Measurements from ENCODE around the gene SVBP. TPM values are rescaled to one million over a fixed set of nuclear protein-coding genes. Genes with fewer than 3 reads are reported as not detected.

The SVBP gene
- total RNA-seq, 2 donors from 2014 or later = 10.2 to 20.9 TPM

DNA sequence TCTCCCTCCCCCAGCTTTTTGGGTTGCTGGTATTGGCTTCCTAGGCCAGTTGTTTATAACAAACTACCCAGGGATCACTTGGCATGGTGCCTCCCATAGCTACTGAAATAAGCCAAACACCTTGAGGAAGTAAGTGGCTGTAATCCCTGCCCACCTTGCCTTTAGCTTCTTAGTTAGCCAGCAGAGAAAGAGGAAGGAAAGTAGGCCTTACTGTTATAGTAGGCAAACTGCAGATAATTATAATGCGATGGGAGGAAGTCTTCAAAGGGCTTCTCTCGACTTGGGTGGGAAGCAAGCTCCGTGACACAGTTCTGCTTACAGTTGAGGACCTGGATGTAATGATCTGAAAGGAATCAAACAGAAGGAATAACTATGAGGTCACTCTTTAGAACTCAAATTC is 58.6 kb downstream of the SVBP start:
- H3K27ac ChIP-seq = no peak overlapping the region
- H3K36me3 ChIP-seq = peaks cover 44% of the 10 kb centered on the region

DNA sequence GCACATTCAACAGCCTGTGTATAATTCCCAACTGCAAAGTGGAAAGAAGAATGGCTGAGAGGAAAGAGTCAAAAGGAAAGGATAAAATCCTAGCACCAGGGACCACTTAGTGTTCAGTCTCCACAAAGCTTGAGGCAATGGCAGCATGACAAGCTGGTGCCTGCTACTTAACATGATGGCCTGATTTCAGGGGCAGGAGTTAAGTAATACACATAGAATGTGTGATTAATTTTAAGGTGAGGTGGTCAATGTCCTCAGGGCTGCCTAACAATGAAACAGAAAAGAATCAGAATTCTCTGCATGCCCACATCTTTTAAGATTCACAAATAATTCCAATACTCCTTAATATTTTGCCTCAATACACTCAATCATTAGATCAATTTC is 59.3 kb downstream of the SVBP start:
- no peak for ATAC-seq (ENCODE audit: insufficient number of reproducible peaks, low FRiP score, low read depth)
- no peak overlapping the region for H3K27ac ChIP-seq
- H3K4me3 ChIP-seq = no peak overlapping the region
- peaks cover 49% of the 10 kb centered on the region for H3K36me3 ChIP-seq
- H3K4me1 ChIP-seq (ENCODE audit: control insufficient read depth in 1 of 2, low read depth in 2 of 2) = no peaks in the 10 kb centered on the region
- H3K9me3 ChIP-seq = no peaks in the 10 kb centered on the region
- DNase-seq (ENCODE audit: low spot score) = no peak
- H3K27me3 ChIP-seq (replicated peaks; ENCODE audit: insufficient read depth) = no peaks in the 10 kb centered on the region
- TF ChIP-seq, protein P1, sequence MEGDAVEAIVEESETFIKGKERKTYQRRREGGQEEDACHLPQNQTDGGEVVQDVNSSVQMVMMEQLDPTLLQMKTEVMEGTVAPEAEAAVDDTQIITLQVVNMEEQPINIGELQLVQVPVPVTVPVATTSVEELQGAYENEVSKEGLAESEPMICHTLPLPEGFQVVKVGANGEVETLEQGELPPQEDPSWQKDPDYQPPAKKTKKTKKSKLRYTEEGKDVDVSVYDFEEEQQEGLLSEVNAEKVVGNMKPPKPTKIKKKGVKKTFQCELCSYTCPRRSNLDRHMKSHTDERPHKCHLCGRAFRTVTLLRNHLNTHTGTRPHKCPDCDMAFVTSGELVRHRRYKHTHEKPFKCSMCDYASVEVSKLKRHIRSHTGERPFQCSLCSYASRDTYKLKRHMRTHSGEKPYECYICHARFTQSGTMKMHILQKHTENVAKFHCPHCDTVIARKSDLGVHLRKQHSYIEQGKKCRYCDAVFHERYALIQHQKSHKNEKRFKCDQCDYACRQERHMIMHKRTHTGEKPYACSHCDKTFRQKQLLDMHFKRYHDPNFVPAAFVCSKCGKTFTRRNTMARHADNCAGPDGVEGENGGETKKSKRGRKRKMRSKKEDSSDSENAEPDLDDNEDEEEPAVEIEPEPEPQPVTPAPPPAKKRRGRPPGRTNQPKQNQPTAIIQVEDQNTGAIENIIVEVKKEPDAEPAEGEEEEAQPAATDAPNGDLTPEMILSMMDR (IDR thresholded peaks at IDR 0.05) = no peak

More for the DNA sequence above, 58.6 kb downstream of the SVBP start:
- H3K27me3 ChIP-seq (replicated peaks; ENCODE audit: insufficient read depth) = no peaks in the 10 kb centered on the region
- H3K9me3 ChIP-seq = no peaks in the 10 kb centered on the region
- DNase-seq (ENCODE audit: low spot score) = no peak
- no peak overlapping the region for H3K4me3 ChIP-seq
- ATAC-seq (ENCODE audit: insufficient number of reproducible peaks, low FRiP score, low read depth) = no peak
- TF ChIP-seq, protein P1 (IDR thresholded peaks at IDR 0.05) = no peak
- peaks cover 0 to 3% of the 10 kb centered on the region in 2 donors for H3K4me1 ChIP-seq (ENCODE audit: control insufficient read depth in 1 of 2, low read depth in 2 of 2)

Other genes with a start within 250 kb of the SVBP start
- gene PPIH, start 159.0 kb downstream of the SVBP start, total RNA-seq = 10 to 100 TPM; 12.0 to 38.0 TPM
- gene YBX1, start 135.0 kb downstream of the SVBP start, total RNA-seq = 100 to 1,000 TPM; 301 to 392 TPM
- gene CLDN19, start 77.2 kb downstream of the SVBP start, total RNA-seq = under 1 TPM; 0.14 to 0.49 TPM
- 10 to 100 TPM; 42.9 to 47.6 TPM for gene P3H1, start 50.4 kb downstream of the SVBP start, total RNA-seq
- gene C1orf50, start 50.1 kb downstream of the SVBP start, total RNA-seq = 1 to 10 TPM; 4.1 to 4.3 TPM
- under 1 TPM; 0.27 to 0.35 TPM for gene TMEM269, start 32.4 kb downstream of the SVBP start, total RNA-seq
- 10 to 100 TPM in 1 of 2 donors, 1 to 10 TPM in 1; 7.0 to 18.0 TPM for gene ERMAP, start 275 bp downstream of the SVBP start, total RNA-seq
- 10 to 100 TPM in 1 of 2 donors, 1 to 10 TPM in 1; 4.4 to 19.8 TPM for gene ZNF691, start 29.2 kb upstream of the SVBP start, total RNA-seq
- 100 to 1,000 TPM; 119 to 147 TPM for gene SLC2A1, start 141.5 kb upstream of the SVBP start, total RNA-seq

Data from thoracic aorta (tissue), 2 donors.